ENCODE results near the gene POFUT1.

POFUT1 gene

GRCh38 chr20:32277361-32278198 is 69.9 kb downstream of the POFUT1 start, which contains the start of gene KIF3B:
KIF3B (plus strand) TSS chr20:32277651; CDS start chr20:32309778, 32,127 bp downstream.
- Histone ChIP-seq H3K27ac (ENCODE audit: low read length, poor library complexity, severe bottlenecking) (no peak within 1 kb of the TSS), H2BK5ac (ENCODE audit: low read depth, low read length, poor library complexity, severe bottlenecking) (no peak within 1 kb of the TSS), H2BK15ac (ENCODE audit: low read depth, poor library complexity, severe bottlenecking) (peak within 1 kb of the TSS; percentile 15), H3K4me3 (ENCODE audit: insufficient read depth in 1 of 2, low read depth in 1 of 2, low read length in 2 of 2) (peak within 1 kb of the TSS; percentile 97 to 98), H4K8ac (ENCODE audit: low read length) (peak within 1 kb of the TSS; percentile 94), H3K27me3 (ENCODE audit: control insufficient read depth in 1 of 2, insufficient read depth in 1 of 2, low read length in 2 of 2) (peaks cover 0 to 2% of the 10 kb centered on the region in 2 experiments), H2BK12ac (ENCODE audit: low read length in 2 of 2) (peak within 1 kb of the TSS in 1 of 2 experiments; percentile 72), H3K4ac (ENCODE audit: low read depth in 1 of 2, low read length in 2 of 2) (peak within 1 kb of the TSS; percentile 75 to 94), H2AK5ac (ENCODE audit: low read length, severe bottlenecking) (peak within 1 kb of the TSS; percentile 79), H3K9me3 (ENCODE audit: control insufficient read depth, low read length) (no peaks in the 10 kb centered on the region), H3K14ac (ENCODE audit: low read length in 2 of 2) (peak within 1 kb of the TSS in 1 of 2 experiments; percentile 64), H3K4me1 (ENCODE audit: control insufficient read depth, insufficient read depth, low read depth, low read length) (peaks cover 12% of the 10 kb centered on the region), H2BK120ac (ENCODE audit: low read depth, low read length) (no peak within 1 kb of the TSS), H3K23ac (ENCODE audit: low read length in 2 of 2) (peak within 1 kb of the TSS in 1 of 2 experiments; percentile 90), H3K36me3 (ENCODE audit: control insufficient read depth in 1 of 2, insufficient read depth in 2 of 2, low read depth in 1 of 2, low read length in 2 of 2) (peaks cover 3 to 9% of the 10 kb centered on the region in 2 experiments), H3K4me2 (ENCODE audit: low read length, poor library complexity, severe bottlenecking) (peak within 1 kb of the TSS; percentile 91), H3K18ac (ENCODE audit: low read depth in 1 of 2, low read length in 2 of 2) (peak within 1 kb of the TSS; percentile 85 to 98), H4K91ac (ENCODE audit: low read length) (peak within 1 kb of the TSS; percentile 98), H3K79me1 (replicated peaks; ENCODE audit: low read length, poor library complexity, severe bottlenecking) (peaks cover 38% of the 10 kb centered on the region), H3K9ac (ENCODE audit: low read length) (peak within 1 kb of the TSS; percentile 97), H2AFZ (ENCODE audit: low read depth, low read length) (peak within 1 kb of the TSS; percentile 97)
- peak; percentile 95 for DNase-seq
- WGBS: 4% methylated on average over 57 of the region's 62 CpGs

DNA sequence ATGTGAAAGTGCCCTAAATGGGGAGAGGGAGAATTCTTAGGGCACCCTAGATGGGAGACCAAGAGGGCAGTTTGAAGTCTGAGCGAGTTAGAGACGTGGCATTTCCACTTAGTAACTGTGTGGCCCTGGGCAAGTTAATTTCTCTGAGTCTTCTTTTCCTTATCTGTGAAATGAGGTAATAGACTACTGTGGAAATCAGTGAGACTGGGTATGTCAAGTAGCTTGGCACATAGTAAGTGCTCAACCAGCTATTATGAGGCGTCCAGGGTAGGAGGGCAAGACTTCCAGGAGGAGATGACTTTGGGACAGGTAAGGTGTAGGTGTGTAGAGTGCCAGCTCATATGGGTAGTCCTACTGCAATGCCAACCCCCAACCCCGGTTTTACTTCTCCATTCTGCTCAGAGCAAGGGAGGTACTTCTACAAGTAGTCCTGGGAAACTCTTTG is 70.5 kb downstream of the POFUT1 start:
- no peak overlapping the region for H4K91ac ChIP-seq (ENCODE audit: low read length)
- H2AFZ ChIP-seq (ENCODE audit: low read depth, low read length): no peak overlapping the region
- peak overlapping the region in 1 of 2 experiments; percentile 26 for H3K14ac ChIP-seq (ENCODE audit: low read length in 2 of 2)
- peaks cover 12% of the 10 kb centered on the region for H3K4me1 ChIP-seq (ENCODE audit: control insufficient read depth, insufficient read depth, low read depth, low read length)
- no peak overlapping the region for H3K27ac ChIP-seq (ENCODE audit: low read length, poor library complexity, severe bottlenecking)
- no peak overlapping the region for H2BK12ac ChIP-seq (ENCODE audit: low read length in 2 of 2)
- H3K9ac ChIP-seq (ENCODE audit: low read length): peak overlapping the region; percentile 97
- WGBS: 67% methylated on average over 4 of the region's 4 CpGs
- no peak overlapping the region for H3K18ac ChIP-seq (ENCODE audit: low read depth in 1 of 2, low read length in 2 of 2)
- peak; percentile 55 for DNase-seq
- H3K9me3 ChIP-seq (ENCODE audit: control insufficient read depth, low read length): no peaks in the 10 kb centered on the region
- H3K27me3 ChIP-seq (ENCODE audit: control insufficient read depth in 1 of 2, insufficient read depth in 1 of 2, low read length in 2 of 2): no peaks in the 10 kb centered on the region
- H3K4ac ChIP-seq (ENCODE audit: low read depth in 1 of 2, low read length in 2 of 2): peak overlapping the region; percentile 29 to 60
- no peak overlapping the region for H2BK15ac ChIP-seq (ENCODE audit: low read depth, poor library complexity, severe bottlenecking)
- H3K23ac ChIP-seq (ENCODE audit: low read length in 2 of 2): peak overlapping the region in 1 of 2 experiments; percentile 66
- peaks cover 3 to 9% of the 10 kb centered on the region in 2 experiments for H3K36me3 ChIP-seq (ENCODE audit: control insufficient read depth in 1 of 2, insufficient read depth in 2 of 2, low read depth in 1 of 2, low read length in 2 of 2)
- no peak overlapping the region for H2BK5ac ChIP-seq (ENCODE audit: low read depth, low read length, poor library complexity, severe bottlenecking)
- peak overlapping the region; percentile 91 for H3K4me2 ChIP-seq (ENCODE audit: low read length, poor library complexity, severe bottlenecking)
- H2AK5ac ChIP-seq (ENCODE audit: low read length, severe bottlenecking): peak overlapping the region; percentile 79
- H3K4me3 ChIP-seq (ENCODE audit: insufficient read depth in 1 of 2, low read depth in 1 of 2, low read length in 2 of 2): peak overlapping the region; percentile 97 to 98
- peak overlapping the region; percentile 94 for H4K8ac ChIP-seq (ENCODE audit: low read length)
- no peak overlapping the region for H2BK120ac ChIP-seq (ENCODE audit: low read depth, low read length)
- peaks cover 42% of the 10 kb centered on the region for H3K79me1 ChIP-seq (replicated peaks; ENCODE audit: low read length, poor library complexity, severe bottlenecking)

GRCh38 chr20:32281711-32282110 is 74.0 kb downstream of the POFUT1 start:
- Histone ChIP-seq H3K23ac (ENCODE audit: low read length in 2 of 2) (no peak overlapping the region), H3K4me2 (ENCODE audit: low read length, poor library complexity, severe bottlenecking) (no peak overlapping the region), H3K18ac (ENCODE audit: low read depth in 1 of 2, low read length in 2 of 2) (no peak overlapping the region), H2AK5ac (ENCODE audit: low read length, severe bottlenecking) (no peak overlapping the region), H3K36me3 (ENCODE audit: control insufficient read depth in 1 of 2, insufficient read depth in 2 of 2, low read depth in 1 of 2, low read length in 2 of 2) (peaks cover 3 to 15% of the 10 kb centered on the region in 2 experiments), H2BK5ac (ENCODE audit: low read depth, low read length, poor library complexity, severe bottlenecking) (no peak overlapping the region), H3K79me1 (replicated peaks; ENCODE audit: low read length, poor library complexity, severe bottlenecking) (peaks cover 57% of the 10 kb centered on the region), H3K4me1 (ENCODE audit: control insufficient read depth, insufficient read depth, low read depth, low read length) (peaks cover 12% of the 10 kb centered on the region), H3K14ac (ENCODE audit: low read length in 2 of 2) (no peak overlapping the region), H2AFZ (ENCODE audit: low read depth, low read length) (no peak overlapping the region), H3K9me3 (ENCODE audit: control insufficient read depth, low read length) (no peaks in the 10 kb centered on the region), H2BK15ac (ENCODE audit: low read depth, poor library complexity, severe bottlenecking) (no peak overlapping the region), H3K27me3 (ENCODE audit: control insufficient read depth in 1 of 2, insufficient read depth in 1 of 2, low read length in 2 of 2) (no peaks in the 10 kb centered on the region), H3K4me3 (ENCODE audit: insufficient read depth in 1 of 2, low read depth in 1 of 2, low read length in 2 of 2) (no peak overlapping the region), H2BK12ac (ENCODE audit: low read length in 2 of 2) (no peak overlapping the region), H3K27ac (ENCODE audit: low read length, poor library complexity, severe bottlenecking) (no peak overlapping the region), H2BK120ac (ENCODE audit: low read depth, low read length) (no peak overlapping the region), H3K4ac (ENCODE audit: low read depth in 1 of 2, low read length in 2 of 2) (no peak overlapping the region), H3K9ac (ENCODE audit: low read length) (no peak overlapping the region), H4K91ac (ENCODE audit: low read length) (no peak overlapping the region), H4K8ac (ENCODE audit: low read length) (no peak overlapping the region)
- 96% methylated on average over 4 of the region's 4 CpGs for WGBS
- no peak for DNase-seq

DNA sequence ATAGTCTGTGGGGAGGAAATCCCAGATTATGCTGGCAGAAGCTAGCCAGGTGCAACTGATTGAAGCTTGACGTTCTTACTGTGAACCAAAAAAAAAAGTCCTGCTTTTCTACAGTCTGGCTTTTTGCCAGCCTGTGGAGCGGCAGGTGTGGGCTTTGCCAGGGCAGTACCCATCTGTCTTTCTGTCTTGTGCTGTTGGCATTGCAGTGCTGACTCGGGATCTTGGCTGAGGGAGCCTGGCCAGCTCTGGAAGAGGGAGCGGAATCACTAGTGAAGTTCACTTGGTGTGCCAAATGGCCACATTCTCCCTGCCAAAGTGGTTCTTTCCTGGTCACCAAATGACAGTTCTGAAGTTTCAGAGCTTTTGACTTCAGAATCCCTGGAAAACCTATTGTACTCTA is 74.8 kb downstream of the POFUT1 start:
- H3K27ac ChIP-seq (ENCODE audit: low read length, poor library complexity, severe bottlenecking): no peak overlapping the region
- no peak overlapping the region for H4K91ac ChIP-seq (ENCODE audit: low read length)
- no peak overlapping the region for H2BK120ac ChIP-seq (ENCODE audit: low read depth, low read length)
- no peak overlapping the region for H2BK12ac ChIP-seq (ENCODE audit: low read length in 2 of 2)
- no peak for DNase-seq
- H3K79me1 ChIP-seq (replicated peaks; ENCODE audit: low read length, poor library complexity, severe bottlenecking): peaks cover 59% of the 10 kb centered on the region
- H2AFZ ChIP-seq (ENCODE audit: low read depth, low read length): no peak overlapping the region
- H3K9me3 ChIP-seq (ENCODE audit: control insufficient read depth, low read length): no peaks in the 10 kb centered on the region
- no peak overlapping the region for H3K9ac ChIP-seq (ENCODE audit: low read length)
- no peak overlapping the region for H3K4me2 ChIP-seq (ENCODE audit: low read length, poor library complexity, severe bottlenecking)
- no peak overlapping the region for H4K8ac ChIP-seq (ENCODE audit: low read length)
- H3K18ac ChIP-seq (ENCODE audit: low read depth in 1 of 2, low read length in 2 of 2): no peak overlapping the region
- no peak overlapping the region for H3K14ac ChIP-seq (ENCODE audit: low read length in 2 of 2)
- H3K23ac ChIP-seq (ENCODE audit: low read length in 2 of 2): no peak overlapping the region
- H2BK5ac ChIP-seq (ENCODE audit: low read depth, low read length, poor library complexity, severe bottlenecking): no peak overlapping the region
- 98% methylated on average over 4 of the region's 4 CpGs for WGBS
- H3K36me3 ChIP-seq (ENCODE audit: control insufficient read depth in 1 of 2, insufficient read depth in 2 of 2, low read depth in 1 of 2, low read length in 2 of 2): peaks cover 3 to 15% of the 10 kb centered on the region in 2 experiments
- no peak overlapping the region for H2AK5ac ChIP-seq (ENCODE audit: low read length, severe bottlenecking)
- no peak overlapping the region for H2BK15ac ChIP-seq (ENCODE audit: low read depth, poor library complexity, severe bottlenecking)
- H3K4me3 ChIP-seq (ENCODE audit: insufficient read depth in 1 of 2, low read depth in 1 of 2, low read length in 2 of 2): no peak overlapping the region
- peaks cover 8% of the 10 kb centered on the region for H3K4me1 ChIP-seq (ENCODE audit: control insufficient read depth, insufficient read depth, low read depth, low read length)
- H3K4ac ChIP-seq (ENCODE audit: low read depth in 1 of 2, low read length in 2 of 2): no peak overlapping the region
- H3K27me3 ChIP-seq (ENCODE audit: control insufficient read depth in 1 of 2, insufficient read depth in 1 of 2, low read length in 2 of 2): no peaks in the 10 kb centered on the region
